Measurements from ENCODE around the gene BMP7.

DNA sequence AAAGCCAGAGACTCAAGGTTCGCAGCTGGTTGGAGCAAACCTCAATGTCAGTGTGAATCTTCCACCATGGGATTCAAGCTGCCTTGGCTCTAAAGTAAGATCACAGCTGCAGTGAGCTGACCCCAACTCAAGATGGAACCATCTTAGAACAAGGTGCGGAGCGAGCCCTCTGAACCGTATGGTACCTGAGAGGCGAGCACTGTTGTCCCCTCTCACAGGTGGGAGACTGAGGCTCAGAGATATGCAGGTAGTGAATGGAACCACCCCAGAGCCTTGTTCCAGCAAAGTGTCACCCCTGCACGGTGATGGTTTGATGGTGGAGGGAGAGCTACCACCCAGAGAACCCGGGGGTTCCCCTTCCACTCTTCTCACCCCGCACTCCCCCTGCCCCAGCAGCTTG, 52.5 kb downstream of the BMP7 start:
- TF ChIP-seq POLR2AphosphoS5 (IDR thresholded peaks at IDR 0.05; ENCODE audit: insufficient read depth, low read depth, low read length), result no peak
- TF ChIP-seq CTCF (IDR thresholded peaks at IDR 0.05; ENCODE audit: extremely low read depth in 1 of 2, insufficient read depth in 1 of 2, low read depth in 1 of 2, low read length in 2 of 2), result no peak
- no peak for TF ChIP-seq MAX (IDR thresholded peaks at IDR 0.05; ENCODE audit: insufficient read depth, insufficient read length)
- no peak for TF ChIP-seq POLR2A (IDR thresholded peaks at IDR 0.05; ENCODE audit: low read depth, low read length)

Measured in endothelial cell of umbilical vein (primary cell).